Activated CD4-positive, alpha-beta T cell treated with anti-CD3 and anti-CD28 coated beads, Interleukin-2, amount 50 U/mL, for 1 hour (primary cell): ENCODE results near the gene RSBN1L.
"Not testable (repeated sequence)": the region's sequence is repeated elsewhere in the genome, so short reads cannot be mapped to it uniquely, and the experiment has no call there.

Source experiments
- DNase-seq: peaks from one replicate; pipeline ENCODE4 v3.0.0-alpha.2; 2020

The RSBN1L gene

DNA sequence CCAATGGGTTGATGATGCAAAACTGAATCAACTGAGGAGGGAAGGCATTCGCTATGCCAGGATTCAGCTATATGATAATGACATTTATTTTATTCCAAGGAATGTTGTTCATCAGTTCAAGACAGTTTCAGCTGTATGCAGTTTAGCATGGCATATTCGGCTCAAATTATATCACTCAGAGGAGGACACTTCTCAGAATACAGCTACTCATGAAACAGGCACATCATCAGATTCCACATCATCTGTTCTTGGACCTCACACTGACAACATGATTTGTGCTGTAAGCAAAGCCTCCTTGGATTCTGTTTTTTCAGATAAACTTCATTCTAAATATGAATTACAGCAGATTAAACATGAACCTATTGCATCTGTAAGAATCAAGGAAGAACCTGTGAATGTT, 82.3 kb downstream of the RSBN1L start:
- no peak for DNase-seq

DNA sequence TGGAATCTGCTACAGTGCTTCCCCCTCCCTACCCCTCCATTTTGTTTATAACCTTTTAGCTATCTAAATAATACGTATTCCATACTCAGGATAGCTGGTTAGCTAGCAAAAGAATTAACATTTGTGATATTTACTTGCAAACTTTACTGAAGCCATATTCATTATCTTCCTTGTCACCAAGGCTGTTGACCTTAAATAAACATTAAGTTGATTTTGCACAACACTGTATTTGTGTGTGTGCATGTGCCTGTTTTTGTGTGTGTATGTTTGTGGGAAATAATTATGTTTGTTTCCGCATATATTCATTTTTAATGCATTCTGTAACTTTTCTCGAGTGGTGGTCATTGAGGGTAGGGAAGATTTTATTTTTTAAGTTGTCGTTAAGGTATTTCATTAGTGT, 86.1 kb downstream of the RSBN1L start:
- no peak for DNase-seq

DNA sequence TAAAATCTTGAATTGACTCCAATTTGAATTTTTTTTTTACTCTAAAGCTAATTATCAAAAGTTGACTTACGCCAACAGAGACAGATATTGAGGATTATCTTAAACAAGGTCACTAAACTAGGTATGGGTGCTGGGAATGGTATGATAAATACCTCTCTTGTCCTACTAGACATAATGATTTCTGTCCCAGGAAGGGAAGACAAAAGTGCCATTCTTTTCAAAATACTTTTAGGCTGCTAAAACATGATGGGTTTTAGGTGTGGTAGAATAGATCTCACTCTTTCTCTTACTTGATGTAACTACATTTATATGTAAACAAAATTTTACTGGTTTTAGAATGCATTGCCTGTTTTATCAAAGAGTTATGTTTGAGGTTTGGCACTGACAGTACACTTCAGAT, 86.9 kb downstream of the RSBN1L start:
- DNase-seq: no peak

DNA sequence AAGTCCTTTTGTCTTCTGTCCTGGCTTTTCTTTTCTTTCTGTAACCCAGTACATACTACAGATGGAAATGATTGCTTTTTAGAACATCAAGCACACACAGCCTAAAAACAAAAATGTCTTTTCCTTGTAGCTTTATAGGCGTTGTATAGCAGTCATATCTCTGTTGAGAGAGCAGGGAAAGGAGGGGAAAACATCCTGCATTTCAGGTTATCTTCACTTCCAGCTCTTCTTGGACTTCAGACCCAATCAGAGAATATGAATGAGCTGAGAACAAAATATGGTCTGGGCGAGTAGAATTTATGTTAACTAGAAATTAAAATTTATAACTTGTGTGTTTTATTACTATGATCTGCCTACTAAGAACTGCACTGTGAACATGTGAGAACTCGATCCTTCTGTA, 87.3 kb downstream of the RSBN1L start:
- no peak for DNase-seq

DNA sequence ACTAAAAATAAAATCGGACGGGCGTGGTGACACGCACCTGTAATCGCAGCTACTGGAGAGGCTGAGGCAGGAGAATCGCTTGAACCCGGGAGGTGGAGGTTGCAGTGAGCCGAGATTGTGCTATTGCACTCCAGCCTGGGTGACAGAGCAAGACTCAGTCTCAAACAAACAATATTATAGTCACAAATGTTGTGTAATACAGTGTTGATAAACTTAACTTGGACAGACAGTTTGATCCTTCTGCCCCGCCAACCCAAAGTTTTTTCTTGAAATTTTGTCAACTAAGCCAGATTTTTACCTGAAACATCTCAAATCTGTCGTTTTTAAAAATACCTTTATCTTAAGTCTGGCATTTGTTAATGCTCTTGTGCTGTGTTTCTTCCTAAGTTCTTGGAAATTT, 88.2 kb downstream of the RSBN1L start:
- not testable (repeated sequence) for DNase-seq

DNA sequence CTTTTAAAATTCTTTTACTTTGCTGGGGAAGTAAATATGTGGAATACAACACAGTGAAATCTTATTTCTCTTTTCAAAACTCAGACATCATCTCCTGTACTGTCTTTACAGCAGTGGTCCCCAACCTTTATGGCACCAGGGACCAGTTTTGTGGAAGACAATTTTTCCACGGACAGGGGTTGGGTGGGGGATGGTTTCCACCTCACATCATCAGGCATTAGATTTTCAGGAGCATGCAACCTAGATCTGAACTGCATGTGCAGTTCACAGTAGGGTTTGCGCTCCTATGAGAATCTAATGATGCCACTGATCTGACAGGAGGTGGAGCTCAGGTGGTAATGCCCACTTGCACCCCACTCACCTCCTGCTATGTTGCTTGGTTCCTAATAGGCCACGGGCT, 89.8 kb downstream of the RSBN1L start:
- DNase-seq: no peak

DNA sequence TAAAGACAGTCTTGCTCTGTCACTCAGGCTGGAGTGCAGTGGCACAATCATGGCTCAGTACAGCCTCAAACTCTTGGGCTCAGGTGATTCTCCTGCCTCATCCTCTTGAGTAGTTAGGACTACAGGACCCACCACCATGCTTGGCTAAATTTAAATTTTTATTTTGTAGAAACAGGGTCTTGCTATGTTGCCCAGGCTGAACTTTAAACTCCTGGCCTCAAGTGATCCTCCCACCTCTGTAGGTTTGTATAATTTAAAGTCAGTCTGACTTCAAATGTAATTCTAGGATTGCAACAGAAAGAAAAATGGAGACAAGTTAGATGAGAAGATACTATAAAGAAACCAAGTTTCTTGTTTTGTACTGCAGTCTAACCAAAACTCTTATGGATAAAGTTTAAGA, 90.5 kb downstream of the RSBN1L start:
- DNase-seq: no peak

DNA sequence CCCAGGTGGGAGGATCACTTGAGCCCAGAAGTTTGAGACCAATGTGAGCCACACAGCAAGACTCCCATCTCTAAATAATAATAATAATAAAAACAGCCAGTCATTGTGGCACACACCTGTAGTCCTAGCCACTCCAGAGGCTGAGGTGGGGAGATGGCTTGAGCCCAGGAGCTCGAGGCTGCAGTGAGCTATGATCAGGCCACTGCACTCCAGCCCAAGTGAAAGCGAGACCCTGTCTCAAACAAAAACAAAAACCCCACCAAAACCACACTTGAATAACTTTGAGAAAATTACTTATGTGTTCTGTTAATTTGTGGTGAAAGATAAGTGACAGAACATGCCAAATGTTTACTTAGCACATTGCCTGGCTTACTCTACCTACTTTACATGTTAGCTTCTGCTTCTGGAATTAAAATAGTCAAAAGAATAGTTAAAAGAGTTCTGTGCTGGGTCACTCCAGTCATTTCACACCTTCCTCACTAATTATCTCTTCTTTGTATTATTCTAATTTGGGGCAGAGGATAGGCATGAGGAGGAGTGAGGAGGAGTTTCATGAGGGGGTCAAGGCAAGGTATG, 92.2 kb downstream of the RSBN1L start:
- no peak for DNase-seq

DNA sequence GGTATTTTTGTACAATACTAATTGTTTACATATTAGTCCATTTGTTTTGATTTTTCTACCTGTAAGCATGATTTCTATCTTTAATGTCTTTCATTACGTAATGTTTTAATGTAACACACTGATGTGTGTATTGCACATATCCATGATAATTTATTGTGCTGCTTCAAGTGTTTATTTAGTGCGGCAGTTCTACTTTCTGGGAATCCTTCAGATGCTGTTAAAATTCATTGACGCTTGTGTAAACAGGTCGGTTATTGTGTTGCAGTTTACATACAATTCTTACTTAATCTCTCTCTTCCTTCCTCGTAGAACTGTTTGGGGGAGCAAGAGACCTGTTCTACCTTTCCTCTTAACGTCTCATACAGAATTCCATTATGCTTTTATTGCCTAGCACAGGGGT, 95.1 kb downstream of the RSBN1L start:
- no peak for DNase-seq

DNA sequence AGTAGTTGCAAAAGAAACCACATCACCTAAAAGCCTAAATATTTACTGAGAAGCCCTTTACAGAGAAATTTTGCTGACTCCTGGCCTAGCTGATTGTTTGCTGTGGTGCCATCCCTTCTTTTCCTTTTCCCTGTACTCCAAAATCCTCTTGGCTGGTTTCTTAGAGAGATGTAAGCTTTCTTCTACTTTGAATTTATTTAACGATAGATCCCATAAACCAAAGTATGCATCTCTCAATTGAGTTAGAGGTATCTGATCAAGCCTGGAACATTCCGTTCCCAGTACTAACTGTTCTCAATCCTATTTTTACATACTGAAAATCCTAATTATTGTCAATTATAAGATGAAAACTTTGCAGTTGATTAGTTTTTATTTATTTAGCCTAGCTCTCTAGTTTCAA, 95.7 kb downstream of the RSBN1L start:
- DNase-seq: no peak

DNA sequence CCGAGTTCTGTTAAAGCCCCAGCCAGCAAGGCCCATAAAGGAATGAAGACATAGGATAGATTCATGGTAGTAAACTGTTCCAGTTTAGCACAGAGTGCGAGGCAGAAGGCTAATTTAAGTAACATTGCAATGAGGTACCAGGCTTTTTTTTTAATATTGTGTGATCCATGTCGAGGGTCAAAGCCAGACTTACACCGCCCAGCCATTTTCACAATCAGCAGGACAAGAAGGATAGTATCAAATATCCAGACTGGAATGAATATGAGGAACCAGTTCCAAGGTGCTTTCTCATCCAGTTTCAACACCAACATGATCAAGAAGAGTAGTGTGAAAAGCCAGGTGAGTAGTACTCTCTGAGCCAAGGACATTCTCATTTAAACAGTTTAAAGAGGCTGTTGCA, 97.7 kb downstream of the RSBN1L start:
- DNase-seq: no peak

DNA sequence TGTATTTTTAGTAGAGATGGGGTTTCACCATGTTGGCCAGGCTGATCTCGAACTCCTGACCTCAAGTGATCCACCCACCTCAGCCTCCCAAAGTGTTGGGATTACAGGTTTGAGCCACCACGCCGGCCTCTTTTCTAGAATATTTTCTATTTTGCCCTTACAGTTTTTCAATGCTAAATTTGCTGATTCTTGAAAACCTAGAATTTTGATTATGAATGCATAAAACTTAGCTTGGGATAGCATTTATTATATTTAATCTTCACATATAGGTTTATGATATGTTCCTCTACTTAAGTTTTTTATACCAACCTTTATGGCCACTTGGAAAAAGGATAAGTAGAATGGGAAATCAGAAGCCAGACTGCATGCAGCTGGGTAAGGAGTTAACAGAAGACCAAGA, 99.8 kb downstream of the RSBN1L start:
- DNase-seq: no peak

DNA sequence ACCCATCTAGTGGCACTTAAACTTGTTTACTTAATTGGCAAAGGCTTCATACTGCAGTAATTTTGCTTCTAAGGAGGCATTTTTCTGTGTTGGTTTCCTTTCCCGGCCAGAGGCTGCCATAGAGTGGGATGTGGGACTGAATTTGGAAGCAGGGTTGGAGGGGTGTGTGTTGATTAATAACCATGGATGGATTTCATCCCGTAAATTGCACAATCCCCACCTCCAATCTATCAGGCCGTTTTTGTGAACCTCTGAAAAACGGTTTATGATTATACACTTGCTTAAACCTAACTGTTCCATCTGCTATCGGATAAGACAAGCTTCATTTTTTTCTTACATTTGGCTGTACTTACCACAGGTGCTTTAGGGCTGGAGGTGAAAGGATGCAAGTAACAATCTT, 100.7 kb downstream of the RSBN1L start:
- DNase-seq: no peak

DNA sequence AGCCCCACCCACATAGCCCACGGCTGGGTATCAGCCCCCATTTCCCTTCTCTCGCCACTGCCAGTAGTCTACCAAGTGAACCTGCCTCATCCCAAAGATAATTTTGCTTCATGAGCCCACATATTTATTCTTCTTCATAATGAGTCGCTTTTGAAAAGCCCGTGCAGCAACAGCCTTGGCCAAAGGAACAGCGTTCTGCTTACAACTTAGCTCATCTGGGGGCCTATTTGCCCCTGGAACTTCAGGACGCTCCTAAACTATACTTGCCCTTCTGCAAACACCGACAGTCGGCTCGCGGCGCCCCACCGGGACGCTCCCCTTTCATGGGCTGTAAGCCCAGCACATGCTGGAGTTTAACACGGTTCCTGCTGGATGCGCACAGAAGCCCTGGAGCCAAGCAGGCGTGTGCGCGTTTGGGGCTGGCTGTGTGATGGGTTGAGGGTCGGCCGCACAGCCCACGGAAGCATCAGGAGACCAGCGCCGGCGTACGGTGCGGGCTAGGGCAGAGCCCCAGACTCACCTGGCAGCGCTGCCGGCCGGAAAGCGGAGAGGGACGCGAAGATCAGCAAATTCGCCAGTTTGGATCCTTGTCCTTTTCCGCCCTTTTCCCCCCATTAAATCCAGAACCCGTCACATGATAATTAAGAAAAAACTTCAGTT, 101.6 kb downstream of the RSBN1L start:
- no peak for DNase-seq

DNA sequence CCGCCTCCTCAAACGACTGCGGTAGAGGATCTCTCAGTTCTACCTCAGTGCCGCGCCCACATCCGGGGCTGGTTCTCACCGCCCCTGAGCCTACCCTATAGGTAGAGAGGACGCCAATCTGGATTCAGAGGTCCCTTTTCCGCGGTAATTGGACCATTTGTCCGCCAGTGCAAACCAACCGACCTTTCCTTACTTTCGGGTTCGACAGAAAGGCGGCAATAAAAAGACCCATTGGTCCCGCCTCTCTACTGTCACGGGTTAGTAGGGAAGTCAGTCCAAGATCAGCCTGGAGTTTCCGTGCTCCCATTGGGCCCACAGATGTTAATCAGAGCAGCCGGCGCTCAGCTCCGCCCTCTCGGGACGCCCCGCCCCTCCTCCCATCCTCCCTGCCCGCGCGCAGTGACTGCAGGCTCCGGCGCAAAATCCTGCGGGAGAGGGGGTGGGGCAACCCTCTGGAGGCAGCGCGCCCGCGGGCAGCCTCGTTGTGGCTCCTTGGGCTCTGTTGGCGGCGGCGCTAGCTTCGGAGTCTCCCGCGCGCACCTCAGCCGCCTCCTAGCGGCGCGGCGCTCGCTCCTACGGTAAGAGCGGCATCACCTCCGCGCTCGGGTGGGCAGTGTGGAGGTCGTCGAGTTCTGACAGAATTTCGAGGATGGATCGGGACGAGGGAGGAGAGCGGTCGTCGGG, 102.3 kb downstream of the RSBN1L start, which contains the start of the genes PHTF2 and TMEM60:
Gene PHTF2, plus strand, starts transcription at position 380 of the 684 bp plus-strand sequence.
Gene TMEM60, minus strand, starts transcription at position 41 of the 684 bp plus-strand sequence. CDS start 4,061 bp downstream, outside the sequence.
- DNase-seq: peak; percentile 87

DNA sequence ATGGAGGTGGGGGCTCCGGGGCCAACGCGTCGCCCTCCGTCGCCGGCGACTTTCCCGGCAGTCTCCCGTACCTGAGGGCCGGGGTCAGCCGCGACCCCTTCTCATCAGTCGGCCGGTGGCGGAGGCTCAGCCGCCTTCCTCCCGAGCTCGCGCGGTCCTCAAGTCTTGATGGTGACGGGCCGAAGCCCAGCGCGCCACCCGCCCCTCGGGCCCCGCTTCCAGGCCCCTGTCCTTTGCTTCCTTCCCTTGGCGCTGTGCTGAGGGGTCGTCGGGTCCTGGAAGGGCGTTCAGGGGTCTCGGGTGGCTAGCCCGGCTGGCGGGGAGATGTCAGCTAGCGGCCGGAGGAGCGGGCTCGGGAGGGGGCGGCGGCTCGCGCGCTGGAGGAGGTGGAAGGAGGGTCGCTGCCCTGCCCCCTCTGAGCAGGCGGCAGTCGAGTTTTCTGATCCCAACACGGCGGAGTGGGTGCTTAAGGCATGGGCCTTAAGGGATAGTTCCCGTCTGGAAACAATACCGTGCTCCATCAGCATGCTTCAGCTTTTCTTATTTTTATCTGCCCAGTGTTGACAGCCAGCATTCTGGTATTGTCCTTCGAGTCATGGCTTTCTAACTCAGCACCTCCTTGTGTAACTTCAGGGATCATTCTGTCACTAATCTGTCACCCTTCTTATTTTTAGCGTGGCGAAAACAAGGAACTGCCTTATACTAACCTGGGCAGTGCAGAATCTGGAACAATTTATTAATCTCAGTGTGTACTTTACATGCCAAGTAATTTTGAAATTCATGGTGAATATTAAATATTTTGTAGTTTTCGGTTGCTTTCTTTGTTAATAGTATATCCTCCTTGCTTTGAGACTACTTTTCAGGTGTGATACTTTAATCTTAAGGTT, 103.1 kb downstream of the RSBN1L start:
- peak; percentile 11 for DNase-seq

DNA sequence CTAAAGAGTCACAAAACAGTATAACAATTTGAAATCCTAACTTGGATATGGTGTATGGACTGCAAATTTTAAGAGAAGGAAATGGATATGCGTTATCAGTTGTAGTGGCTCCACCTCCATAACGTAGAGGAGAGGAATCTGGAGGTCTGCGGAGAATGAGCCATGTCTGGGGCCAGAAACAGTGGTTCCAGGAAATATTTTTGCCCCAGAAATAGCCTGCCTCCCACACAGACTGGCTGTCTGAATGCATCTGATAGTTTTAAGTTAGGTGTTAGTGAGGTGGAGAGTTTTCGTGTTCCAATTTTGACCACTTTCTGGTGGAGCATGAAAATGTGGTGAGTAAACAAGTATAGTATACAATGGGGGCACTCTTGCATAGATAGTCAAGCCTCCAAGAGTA, 103.9 kb downstream of the RSBN1L start:
- no peak for DNase-seq

DNA sequence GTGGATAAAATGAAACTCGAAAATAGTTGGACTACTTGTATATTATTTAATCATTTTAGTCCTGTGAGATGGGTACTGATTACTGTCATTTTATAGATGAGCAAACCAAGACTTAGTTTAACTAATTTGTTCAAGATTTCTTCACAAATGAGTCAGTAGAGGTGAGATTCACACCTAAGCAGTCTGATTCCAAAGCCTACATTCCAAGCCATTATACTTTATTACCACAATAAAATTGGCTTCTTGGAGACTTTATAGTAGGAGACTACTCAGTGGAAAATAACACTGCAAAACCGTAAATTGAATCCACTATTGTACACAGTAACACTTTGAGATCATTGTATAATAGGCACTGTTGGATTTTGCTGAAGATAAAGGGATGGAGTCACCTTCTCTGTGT, 104.5 kb downstream of the RSBN1L start:
- DNase-seq: no peak

DNA sequence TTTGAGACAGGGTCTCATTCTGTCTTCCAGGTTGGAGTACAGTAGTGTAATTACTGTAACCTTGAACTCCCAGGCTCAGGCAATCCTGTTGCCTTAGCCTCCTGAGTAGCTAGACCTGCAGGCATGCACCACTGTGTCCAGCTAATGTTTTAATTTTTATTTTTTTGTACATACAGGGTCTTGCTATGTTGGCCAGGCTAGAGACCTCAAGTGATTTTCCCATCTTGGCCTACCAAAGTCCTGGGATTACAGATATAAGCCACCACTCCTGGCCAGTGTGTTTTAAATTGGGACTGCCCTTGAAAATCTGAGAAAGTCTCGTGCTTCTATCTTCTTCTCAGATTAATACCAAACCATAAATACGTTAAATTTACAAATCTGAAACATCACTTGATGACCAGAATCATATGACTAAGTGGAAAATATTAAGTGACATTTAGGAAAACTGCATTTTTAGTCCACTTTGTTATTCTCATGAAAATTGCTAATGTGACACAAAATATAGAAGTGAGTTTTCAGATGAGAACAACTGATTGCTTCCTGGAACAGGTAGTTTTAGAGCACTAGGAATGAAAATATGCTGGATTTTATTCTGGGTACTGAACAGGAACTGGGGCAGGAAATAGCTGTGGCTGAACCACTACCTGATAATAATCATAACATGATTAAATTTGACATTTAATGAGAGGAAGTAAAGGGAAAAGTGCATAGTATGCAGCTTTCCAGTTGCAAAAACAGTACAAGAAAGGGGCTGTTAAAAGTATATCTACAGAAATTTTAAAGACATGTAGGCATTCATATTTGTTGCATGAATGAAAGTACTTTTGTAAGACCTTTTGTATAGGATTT, 106.5 kb downstream of the RSBN1L start:
- DNase-seq: no peak

DNA sequence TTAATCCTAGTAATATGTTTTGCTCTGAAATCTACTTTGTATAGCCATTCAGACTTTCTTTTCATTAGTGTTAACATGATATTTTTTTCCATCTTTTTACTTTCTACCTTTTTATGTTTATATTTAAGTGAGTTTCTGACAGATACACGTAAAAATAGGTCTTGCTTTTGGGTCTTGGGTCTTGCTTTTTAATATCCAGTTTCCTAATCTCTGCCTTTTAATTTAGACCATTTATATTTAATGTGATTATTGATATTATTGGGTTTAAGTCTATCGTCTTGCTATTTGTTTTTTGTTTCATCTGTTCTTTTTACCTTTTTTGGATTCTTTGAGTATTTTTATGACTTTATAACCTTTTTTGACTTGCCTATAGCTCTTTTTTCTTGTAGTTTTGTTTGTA, 110.2 kb downstream of the RSBN1L start:
- no peak for DNase-seq

DNA sequence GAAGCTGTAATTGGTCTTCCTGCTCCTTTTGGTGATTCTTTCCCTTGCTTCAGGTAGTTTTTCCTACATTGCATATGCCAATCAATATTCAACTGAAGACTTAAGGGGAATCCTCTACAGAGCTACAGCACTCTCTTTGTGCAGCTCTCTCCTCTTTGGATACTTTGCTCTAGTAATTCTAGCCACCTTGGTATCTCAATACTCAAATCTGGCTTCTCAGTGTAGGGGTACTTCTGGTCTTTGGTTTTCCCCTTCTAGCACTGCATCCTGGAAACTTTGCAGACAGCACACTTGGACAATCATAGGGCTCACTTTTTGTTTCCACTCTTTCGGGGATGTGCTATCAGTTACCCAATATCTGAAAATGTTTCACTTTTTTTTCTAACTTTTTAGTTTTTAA, 112.3 kb downstream of the RSBN1L start:
- no peak for DNase-seq

DNA sequence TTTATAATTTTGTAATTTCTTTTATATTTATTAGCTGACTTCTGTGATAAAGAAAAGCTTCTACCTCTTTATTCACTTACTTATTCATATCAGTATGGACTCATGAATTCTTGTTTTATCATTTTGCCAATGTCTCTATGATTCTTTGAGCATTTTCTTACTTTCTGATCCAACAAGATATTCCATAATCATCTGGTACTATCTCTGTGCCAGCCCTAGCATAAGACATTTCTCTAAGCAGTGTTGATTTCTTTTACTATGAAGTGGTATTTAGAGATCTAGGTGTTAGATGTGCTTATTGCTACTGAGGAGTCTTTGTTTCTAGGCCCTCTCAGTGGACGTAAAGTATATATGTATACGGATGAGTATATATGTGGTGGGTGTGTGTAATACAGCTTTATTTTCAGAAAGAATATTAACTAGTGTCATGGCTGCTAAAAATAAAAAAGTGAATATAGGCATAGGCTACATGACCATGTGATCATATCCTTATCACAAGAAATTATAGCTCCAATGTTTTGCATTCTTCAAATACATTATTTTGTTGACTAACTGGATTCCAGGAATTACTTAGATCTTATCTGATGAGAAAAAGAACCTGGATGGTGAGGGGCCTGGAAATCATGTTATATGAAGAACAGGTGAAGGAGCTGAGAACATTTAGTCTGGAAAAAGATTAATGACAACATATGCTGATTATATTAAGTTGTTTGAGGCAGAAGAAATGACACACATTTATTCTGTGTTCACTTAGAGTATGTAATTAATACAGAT, 115.4 kb downstream of the RSBN1L start:
- no peak for DNase-seq
